Esophagus squamous epithelium (tissue), 5 donors: ENCODE data around the gene ATN1. TPM values are rescaled to one million over a fixed set of nuclear protein-coding genes. Genes with fewer than 3 reads are reported as not detected.

Source experiments
- DNase-seq: peaks from one replicate; lab custom pipeline; 2025; lab: John Stamatoyannopoulos, UW
- H3K27ac ChIP-seq, 4 donors: fragments of 200-600 bp; sonication (generic); one replicate each; pipeline ENCODE4 v1.5.1; 2016 to 2019; ENCODE audit warnings: mild to moderate bottlenecking in 1 of 4
- H3K27me3 ChIP-seq, 4 donors: fragments of 200-600 bp; sonication (generic); 1 replicate in 3 of 4; 2 replicates in 1 of 4; pipeline versions ENCODE4 v1.5.1 to v1.6.0; 2017 to 2021; ENCODE audit warnings: antibody characterized with exemption in 1 of 4
- H3K36me3 ChIP-seq, 3 donors: fragments of 200-600 bp; sonication (generic); one replicate each; pipeline ENCODE4 v1.5.1; 2016 to 2019
- H3K4me1 ChIP-seq, 3 donors: fragments of 200-600 bp; sonication (generic); one replicate each; pipeline ENCODE4 v1.5.1; 2017 to 2019
- H3K4me3 ChIP-seq, 4 donors: fragments of 200-600 bp; sonication (generic); 1 replicate in 3 of 4; 2 replicates in 1 of 4; pipeline ENCODE4 v1.5.1; 2016 to 2019; ENCODE audit warnings: mild to moderate bottlenecking in 2 of 4, moderate library complexity in 1 of 4
- H3K9me3 ChIP-seq, 3 donors: fragments of 200-600 bp; sonication (generic); one replicate each; pipeline ENCODE4 v1.5.1; 2016 to 2019
- CTCF ChIP-seq, 6 experiments: fragments of 450-650 bp in 4 of 6; fragments of 200-600 bp in 2 of 6; sonication (generic) in 2 of 6; IDR thresholded peaks; one replicate each; pipeline ENCODE4 v1.5.1; 2016 to 2019; ENCODE audit warnings: antibody characterized with exemption in 6 of 6, mild to moderate bottlenecking in 4 of 6, moderate library complexity in 4 of 6
- POLR2A ChIP-seq, 4 donors: fragments of 450-650 bp; IDR thresholded peaks; one replicate each; pipeline ENCODE4 v1.6.1; 2017; ENCODE audit warnings: antibody characterized with exemption in 4 of 4, mild to moderate bottlenecking in 4 of 4, moderate library complexity in 3 of 4
- WGBS, 2 donors: methylation state at CpG; one replicate each; pipeline ENCODE4 v1.1.5; 2018; 5-methylcytosine and 5-hydroxymethylcytosine counted together
- intact Hi-C: fragments of 100-400 bp; cut with DNase I; formaldehyde crosslinking; loops from one replicate; pipeline ENCODE4 v1.15.0; 2022
- total RNA-seq, 4 donors: library from RNA; depleted of rRNA; stranded (reverse); fragments of >200 nt; gene quantifications; one replicate each; pipeline ENCODE4 v1.1.0, GENCODE V29; 2016
- donor health status: DM: yes; HTN: yes; CAD: no.

ATN1 gene
- total RNA-seq, 4 donors from 2014 or later = 12.2 to 28.8 (median 22.2) TPM

DNA sequence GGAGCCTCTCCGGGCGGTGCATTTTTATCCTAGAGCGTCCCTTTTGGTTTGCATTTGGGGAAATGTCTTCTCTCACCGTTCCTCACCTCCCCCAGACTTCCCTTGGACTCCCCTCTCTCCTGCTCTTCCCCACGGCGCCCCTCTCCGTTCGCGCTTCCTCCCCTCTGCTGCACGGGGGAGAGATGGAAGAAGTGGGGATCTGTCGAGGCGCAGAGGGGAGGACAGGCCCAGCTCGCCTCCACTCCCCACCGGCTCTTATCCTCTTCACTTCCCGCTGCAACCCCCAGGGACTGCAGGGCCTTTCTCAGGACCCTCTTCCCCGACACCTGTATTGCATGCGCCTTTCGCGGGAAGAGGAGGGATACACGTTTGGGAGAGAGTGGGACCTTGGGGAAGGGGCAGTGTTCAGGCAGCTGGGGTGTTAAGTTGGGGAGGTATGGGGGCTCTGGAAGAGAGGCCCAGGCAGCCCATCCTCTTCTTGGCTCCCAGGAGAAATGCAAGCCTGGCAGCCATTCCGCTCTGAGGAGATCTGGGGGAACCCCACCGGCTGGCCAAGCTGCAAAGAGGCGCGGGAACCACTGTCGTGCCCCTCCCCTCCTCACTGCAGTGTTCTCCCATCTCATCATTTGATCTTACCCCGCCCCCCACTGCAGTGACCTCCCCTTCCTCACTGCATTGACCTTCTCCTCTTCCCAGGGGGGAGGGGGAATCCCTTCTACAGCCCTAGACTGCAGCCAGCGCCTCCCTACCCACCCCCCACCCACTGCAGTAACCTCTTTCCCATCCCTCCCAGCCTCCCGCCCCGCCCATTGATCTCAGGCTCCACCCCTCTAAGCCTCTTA is 12.6 kb upstream of the ATN1 start:
- peak overlapping the region; percentile 50 to 77 (median 62) for H3K4me3 ChIP-seq
- intact Hi-C loops = no loop called here
- H3K27me3 ChIP-seq = peaks cover 0 to 10% (median 0%) of the 10 kb centered on the region in 4 donors
- peak overlapping the region; percentile 53 to 89 (median 80) for H3K27ac ChIP-seq
- H3K36me3 ChIP-seq = peaks cover 0 to 33% (median 0%) of the 10 kb centered on the region in 3 donors
- TF ChIP-seq CTCF (IDR thresholded peaks at IDR 0.05) (no peak), POLR2A (IDR thresholded peaks at IDR 0.05) (no peak)
- DNase-seq = no peak
- peaks cover 13 to 28% (median 14%) of the 10 kb centered on the region in 3 donors for H3K4me1 ChIP-seq
- no peaks in the 10 kb centered on the region for H3K9me3 ChIP-seq
- WGBS, 2 donors = 14 to 15% methylated on average over 17 of the region's 29 CpGs

GRCh38 chr12:6915789-6916285 is 11.9 kb upstream of the ATN1 start:
- no peak for TF ChIP-seq POLR2A (IDR thresholded peaks at IDR 0.05)
- TF ChIP-seq CTCF (IDR thresholded peaks at IDR 0.05) = no peak
- H3K9me3 ChIP-seq = no peaks in the 10 kb centered on the region
- H3K36me3 ChIP-seq = peaks cover 0 to 33% (median 0%) of the 10 kb centered on the region in 3 donors
- intact Hi-C loops = no loop called here
- H3K4me1 ChIP-seq = peaks cover 13 to 28% (median 14%) of the 10 kb centered on the region in 3 donors
- DNase-seq = no peak
- peaks cover 0 to 10% (median 0%) of the 10 kb centered on the region in 4 donors for H3K27me3 ChIP-seq
- 66% methylated on average over 4 of the region's 14 CpGs; no CpG with 5 or more reads in 1 of the 2 donors for WGBS, 2 donors
- H3K27ac ChIP-seq = no peak overlapping the region
- H3K4me3 ChIP-seq = peak overlapping the region in 2 of 4 donors; percentile 52 to 77

DNA sequence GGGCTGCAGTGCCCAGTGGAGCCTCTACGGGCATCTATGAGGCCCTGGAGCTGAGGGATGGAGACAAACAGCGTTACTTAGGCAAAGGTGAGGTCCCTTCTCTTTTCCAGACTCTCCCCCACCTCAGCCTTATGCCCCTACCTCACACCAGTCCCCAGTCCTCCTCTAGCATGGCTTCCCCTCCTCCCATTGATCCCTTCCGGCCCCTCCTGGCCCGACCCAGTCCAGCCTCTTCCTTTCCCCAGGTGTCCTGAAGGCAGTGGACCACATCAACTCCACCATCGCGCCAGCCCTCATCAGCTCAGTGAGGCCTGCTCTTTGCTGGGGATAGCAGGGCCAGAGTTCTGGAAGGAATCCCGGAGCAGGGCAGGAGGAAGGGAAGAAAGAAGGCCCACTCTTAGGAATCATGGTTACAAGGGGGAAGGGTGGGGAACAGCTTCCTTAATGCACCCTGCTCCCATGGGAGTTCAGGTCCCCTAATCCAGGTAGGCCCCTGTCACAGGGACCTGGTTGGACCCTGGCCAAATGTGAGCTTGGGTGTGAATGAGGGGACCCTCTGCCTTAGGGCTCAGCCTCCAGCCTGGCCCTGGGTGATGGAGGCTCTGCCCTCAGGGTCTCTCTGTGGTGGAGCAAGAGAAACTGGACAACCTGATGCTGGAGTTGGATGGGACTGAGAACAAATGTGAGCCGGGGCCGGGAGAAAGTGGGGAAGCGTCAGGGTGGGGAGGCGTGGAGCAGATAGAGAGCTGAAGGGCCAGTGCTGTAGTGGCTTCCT is 11.1 kb upstream of the ATN1 start:
- DNase-seq = no peak
- H3K36me3 ChIP-seq = peaks cover 0 to 33% (median 0%) of the 10 kb centered on the region in 3 donors
- TF ChIP-seq CTCF (IDR thresholded peaks at IDR 0.05) (no peak), POLR2A (IDR thresholded peaks at IDR 0.05) (no peak)
- WGBS, 2 donors = 91 to 97% methylated on average over 8 to 9 of the region's 11 CpGs
- H3K9me3 ChIP-seq = no peaks in the 10 kb centered on the region
- H3K4me1 ChIP-seq = peaks cover 13 to 28% (median 14%) of the 10 kb centered on the region in 3 donors
- peaks cover 0 to 10% (median 0%) of the 10 kb centered on the region in 4 donors for H3K27me3 ChIP-seq
- no peak overlapping the region for H3K4me3 ChIP-seq
- intact Hi-C loops = no loop called here
- H3K27ac ChIP-seq = no peak overlapping the region

DNA sequence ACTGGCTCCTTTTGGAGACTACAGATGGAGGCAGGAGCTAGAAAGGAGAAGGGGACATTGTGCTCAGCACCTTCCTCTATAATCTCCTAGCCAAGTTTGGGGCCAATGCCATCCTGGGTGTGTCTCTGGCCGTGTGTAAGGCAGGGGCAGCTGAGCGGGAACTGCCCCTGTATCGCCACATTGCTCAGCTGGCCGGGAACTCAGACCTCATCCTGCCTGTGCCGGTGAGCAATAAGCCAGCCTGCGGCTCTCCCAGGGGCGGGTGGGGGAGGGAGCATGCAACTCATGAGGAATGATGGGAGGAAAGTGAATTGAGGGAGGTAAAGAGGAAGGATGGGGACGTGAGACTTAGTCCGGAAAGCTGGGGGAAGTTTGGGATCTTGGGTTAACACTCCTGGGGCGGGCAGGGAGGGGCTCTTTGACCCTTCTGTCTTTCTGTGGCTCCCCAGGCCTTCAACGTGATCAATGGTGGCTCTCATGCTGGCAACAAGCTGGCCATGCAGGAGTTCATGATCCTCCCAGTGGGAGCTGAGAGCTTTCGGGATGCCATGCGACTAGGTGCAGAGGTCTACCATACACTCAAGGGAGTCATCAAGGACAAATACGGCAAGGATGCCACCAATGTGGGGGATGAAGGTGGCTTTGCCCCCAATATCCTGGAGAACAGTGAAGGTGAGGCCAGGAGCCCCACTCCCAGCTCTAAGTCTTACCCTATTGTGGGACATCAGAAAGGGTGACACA is 10.1 kb upstream of the ATN1 start:
- Histone ChIP-seq H3K36me3 (peaks cover 0 to 43% (median 0%) of the 10 kb centered on the region in 3 donors), H3K27me3 (peaks cover 0 to 9% (median 0%) of the 10 kb centered on the region in 4 donors), H3K4me1 (peaks cover 13 to 28% (median 14%) of the 10 kb centered on the region in 3 donors), H3K4me3 (no peak overlapping the region), H3K9me3 (no peaks in the 10 kb centered on the region), H3K27ac (no peak overlapping the region)
- no peak for DNase-seq
- TF ChIP-seq POLR2A (IDR thresholded peaks at IDR 0.05) = no peak
- TF ChIP-seq CTCF (IDR thresholded peaks at IDR 0.05) = no peak
- intact Hi-C loops = no loop called here
- 87 to 96% methylated on average over 4 of the region's 14 CpGs for WGBS, 2 donors
